Stomach (tissue), 9 donors: ENCODE measurements around the gene CA12. TPM values are rescaled to one million over a fixed set of nuclear protein-coding genes. Genes with fewer than 3 reads are reported as not detected.
A peak's percentile ranks its signal among the peaks of the same experiment; 100 is the strongest.

ENCODE experiments used
- DNase-seq, 2 donors: peaks; one replicate each; pipeline versions ENCODE4 v3.0.0 to v3.0.0-alpha.2; 2013 to 2019
- H3K27ac ChIP-seq, 5 donors: fragments of 200-600 bp in 4 of 5; sonication (generic) in 4 of 5; one replicate each; pipeline ENCODE4 v1.5.1; 2013 to 2019; ENCODE audit warnings: mild to moderate bottlenecking in 1 of 5, moderate library complexity in 1 of 5
- H3K27me3 ChIP-seq, 3 donors: fragments of 200-600 bp; sonication (generic); one replicate each; pipeline ENCODE4 v1.5.1; 2017 to 2019; ENCODE audit warnings: mixed run types in 1 of 3
- H3K36me3 ChIP-seq, 4 donors: fragments of 200-600 bp; sonication (generic); 1 replicate in 3 of 4; 2 replicates in 1 of 4; pipeline ENCODE4 v1.5.1; 2016 to 2019
- H3K4me1 ChIP-seq, 4 donors: fragments of 200-600 bp; sonication (generic); one replicate each; pipeline ENCODE4 v1.5.1; 2016 to 2019
- H3K4me3 ChIP-seq, 4 donors: fragments of 200-600 bp; sonication (generic) in 3 of 4; one replicate each; pipeline ENCODE4 v1.5.1; 2016 to 2019; ENCODE audit warnings: mild to moderate bottlenecking in 1 of 4
- H3K9me3 ChIP-seq, 4 donors: fragments of 200-600 bp; sonication (generic); one replicate each; pipeline ENCODE4 v1.5.1; 2016 to 2019
- EP300 ChIP-seq: sonication (generic); formaldehyde crosslinking; IDR thresholded peaks from one replicate; pipeline ENCODE4 v1.6.1; 2017; ENCODE audit warnings: antibody characterized with exemption
- POLR2A ChIP-seq, 4 donors: fragments of 450-650 bp; IDR thresholded peaks; one replicate each; pipeline ENCODE4 v1.6.1; 2016; ENCODE audit warnings: antibody characterized with exemption in 4 of 4, control low read depth in 2 of 4, mild to moderate bottlenecking in 1 of 4, moderate library complexity in 1 of 4
- POLR2AphosphoS5 ChIP-seq, 3 donors: sonication (generic); formaldehyde crosslinking; IDR thresholded peaks; one replicate each; pipeline ENCODE4 v1.6.1; 2016; ENCODE audit warnings: antibody characterized with exemption in 3 of 3
- WGBS, 5 donors: extraction: QIAGEN DNeasy Blood & Tissue Kit in 3 of 5; methylation state at CpG; one replicate each; pipeline versions ENCODE4 v1.1.5 to v1.1.7; 2013 to 2018; 5-methylcytosine and 5-hydroxymethylcytosine counted together
- intact Hi-C: fragments of 100-400 bp; cut with DNase I; formaldehyde crosslinking; loops from one replicate; pipeline ENCODE4 v1.15.1; 2023; ENCODE audit warnings: low total_unique reads
- polyA plus RNA-seq, 3 donors: library from polyadenylated mRNA; stranded (reverse); fragments of 200-250 nt; gene quantifications; one replicate each; pipeline ENCODE4 v1.2.3, GENCODE V29; 2013
- total RNA-seq, 5 donors: library from RNA; depleted of rRNA; stranded (reverse); fragments of >200 nt; gene quantifications; one replicate each; pipeline versions ENCODE4 v1.1.0 to v1.2.3, GENCODE V29; 2014 to 2016
- TF ChIP-seq, protein P1 (sequence below), 7 experiments: fragments of 450-650 bp in 4 of 7; fragments of 200-600 bp in 3 of 7; sonication (generic) in 3 of 7; IDR thresholded peaks; one replicate each; pipeline ENCODE4 v1.5.1; 2016 to 2019; ENCODE audit warnings: antibody characterized with exemption in 7 of 7, control low read depth in 2 of 7, mild to moderate bottlenecking in 1 of 7
- donor health status: healthy with polysubstance abuse.
- donor health status: Bipolar disorder and iron deficiency.
- donor health status: healthy.

The CA12 gene
- total and polyA plus RNA-seq, 8 donors, result 0.46 to 58.8 (median 7.7) TPM

DNA sequence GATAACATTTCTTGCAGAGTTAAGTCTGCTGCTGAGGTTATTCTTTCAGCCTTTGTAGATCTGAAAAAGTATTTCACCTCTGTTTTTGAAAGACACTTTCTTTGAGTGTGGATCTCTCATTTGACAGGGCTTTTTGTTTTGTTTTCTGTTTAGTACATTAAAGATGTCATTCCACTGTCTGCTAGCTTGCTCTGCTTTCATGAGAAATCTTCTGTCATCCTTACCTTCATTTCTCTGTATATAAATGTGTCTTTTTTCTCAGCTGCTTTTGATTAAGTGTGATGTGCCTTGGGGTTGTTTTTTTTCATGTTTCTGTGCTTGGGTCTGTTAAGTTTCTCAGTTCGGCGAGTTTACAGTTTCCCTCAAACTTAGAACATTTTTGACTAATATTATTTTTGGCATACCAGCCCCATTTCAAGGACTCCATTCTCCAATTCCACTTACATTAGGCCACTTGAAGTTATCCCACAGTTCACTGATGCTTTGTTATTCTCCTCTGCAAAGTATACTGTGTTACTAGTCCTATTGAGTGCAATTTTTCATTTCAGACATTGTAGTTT, 43.9 kb upstream of the CA12 start:
- Histone ChIP-seq H3K27ac (no peak overlapping the region), H3K36me3 (no peaks in the 10 kb centered on the region), H3K4me3 (no peak overlapping the region), H3K9me3 (peaks cover 0 to 8% (median 0%) of the 10 kb centered on the region in 4 donors), H3K27me3 (no peaks in the 10 kb centered on the region), H3K4me1 (no peaks in the 10 kb centered on the region)
- WGBS, 5 donors, result 84 to 98% (median 93%) methylated on average over 2 of the region's 2 CpGs
- intact Hi-C loops, result no loop called here
- DNase-seq, result no peak
- TF ChIP-seq EP300, result no peak
- TF ChIP-seq, protein P1, sequence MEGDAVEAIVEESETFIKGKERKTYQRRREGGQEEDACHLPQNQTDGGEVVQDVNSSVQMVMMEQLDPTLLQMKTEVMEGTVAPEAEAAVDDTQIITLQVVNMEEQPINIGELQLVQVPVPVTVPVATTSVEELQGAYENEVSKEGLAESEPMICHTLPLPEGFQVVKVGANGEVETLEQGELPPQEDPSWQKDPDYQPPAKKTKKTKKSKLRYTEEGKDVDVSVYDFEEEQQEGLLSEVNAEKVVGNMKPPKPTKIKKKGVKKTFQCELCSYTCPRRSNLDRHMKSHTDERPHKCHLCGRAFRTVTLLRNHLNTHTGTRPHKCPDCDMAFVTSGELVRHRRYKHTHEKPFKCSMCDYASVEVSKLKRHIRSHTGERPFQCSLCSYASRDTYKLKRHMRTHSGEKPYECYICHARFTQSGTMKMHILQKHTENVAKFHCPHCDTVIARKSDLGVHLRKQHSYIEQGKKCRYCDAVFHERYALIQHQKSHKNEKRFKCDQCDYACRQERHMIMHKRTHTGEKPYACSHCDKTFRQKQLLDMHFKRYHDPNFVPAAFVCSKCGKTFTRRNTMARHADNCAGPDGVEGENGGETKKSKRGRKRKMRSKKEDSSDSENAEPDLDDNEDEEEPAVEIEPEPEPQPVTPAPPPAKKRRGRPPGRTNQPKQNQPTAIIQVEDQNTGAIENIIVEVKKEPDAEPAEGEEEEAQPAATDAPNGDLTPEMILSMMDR (IDR thresholded peaks at IDR 0.05), result no peak
- TF ChIP-seq POLR2AphosphoS5 (IDR thresholded peaks at IDR 0.05), result no peak
- TF ChIP-seq POLR2A (IDR thresholded peaks at IDR 0.05), result no peak

- DNase-seq, result no peak
- intact Hi-C loops, result no loop called here
- TF ChIP-seq, protein P1 (IDR thresholded peaks at IDR 0.05), result no peak
- TF ChIP-seq EP300 (no peak), POLR2AphosphoS5 (IDR thresholded peaks at IDR 0.05) (no peak), POLR2A (IDR thresholded peaks at IDR 0.05) (no peak)
- Histone ChIP-seq H3K36me3 (no peaks in the 10 kb centered on the region), H3K9me3 (peaks cover 0 to 8% (median 0%) of the 10 kb centered on the region in 4 donors), H3K4me3 (no peak overlapping the region), H3K27me3 (no peaks in the 10 kb centered on the region), H3K27ac (no peak overlapping the region), H3K4me1 (no peaks in the 10 kb centered on the region)
- WGBS, 5 donors, result 80 to 88% (median 88%) methylated on average over 10 of the region's 10 CpGs
Observed at GRCh38 chr15:63422891-63423590, 41.4 kb upstream of the CA12 start.

DNA sequence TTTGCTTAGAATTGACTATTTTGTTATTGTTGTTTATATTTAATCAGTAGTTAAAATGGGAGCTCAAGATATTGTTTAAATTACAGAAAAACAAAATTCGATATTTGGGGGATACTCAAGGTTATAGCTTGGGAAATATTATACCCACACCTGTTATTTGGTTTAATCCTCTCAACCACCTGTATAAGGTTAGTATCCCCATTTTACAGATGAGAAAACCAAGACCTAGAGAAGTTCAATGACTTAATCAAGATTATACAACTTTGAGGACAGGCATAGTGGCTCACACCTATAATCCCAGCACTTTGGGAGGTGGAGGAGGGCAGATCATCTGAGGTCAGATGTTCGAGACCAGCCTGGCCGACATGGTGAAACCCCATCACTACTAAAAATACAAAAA, 39.8 kb upstream of the CA12 start:
- intact Hi-C loops, result no loop called here
- peaks cover 0 to 5% (median 0%) of the 10 kb centered on the region in 4 donors for H3K9me3 ChIP-seq
- TF ChIP-seq EP300, result no peak
- TF ChIP-seq POLR2AphosphoS5 (IDR thresholded peaks at IDR 0.05), result no peak
- TF ChIP-seq POLR2A (IDR thresholded peaks at IDR 0.05), result no peak
- TF ChIP-seq, protein P1 (IDR thresholded peaks at IDR 0.05), result no peak
- no peaks in the 10 kb centered on the region for H3K36me3 ChIP-seq
- no peak overlapping the region for H3K4me3 ChIP-seq
- no peaks in the 10 kb centered on the region for H3K27me3 ChIP-seq
- H3K4me1 ChIP-seq, result no peaks in the 10 kb centered on the region
- no peak overlapping the region for H3K27ac ChIP-seq
- 87 to 98% (median 92%) methylated on average over 3 of the region's 3 CpGs for WGBS, 5 donors
- no peak for DNase-seq

- intact Hi-C loops, result no loop called here
- TF ChIP-seq POLR2A (IDR thresholded peaks at IDR 0.05), result no peak
- TF ChIP-seq EP300, result no peak
- TF ChIP-seq POLR2AphosphoS5 (IDR thresholded peaks at IDR 0.05), result no peak
- TF ChIP-seq, protein P1 (IDR thresholded peaks at IDR 0.05), result no peak
- Histone ChIP-seq H3K36me3 (no peaks in the 10 kb centered on the region), H3K27me3 (no peaks in the 10 kb centered on the region), H3K4me1 (no peaks in the 10 kb centered on the region), H3K27ac (no peak overlapping the region), H3K4me3 (no peak overlapping the region), H3K9me3 (no peaks in the 10 kb centered on the region)
- 81 to 87% (median 84%) methylated on average over 5 of the region's 5 CpGs for WGBS, 5 donors
- peak in 1 of 2 donors; percentile 37 for DNase-seq
Observed at GRCh38 chr15:63420333-63420747, 38.7 kb upstream of the CA12 start.
